Mesenchymal stem cell (in vitro differentiated cells and primary cell): ENCODE measurements around the gene C1orf198.

Experiments used
- DNase-seq: peaks from one replicate; pipeline ENCODE4 v3.0.0-alpha.2; 2013
- H2AFZ ChIP-seq: one replicate; pipeline ENCODE4 v1.6.1; 2013; ENCODE audit warnings: low read depth, mild to moderate bottlenecking, control low read depth, inconsistent platforms, low read length, moderate library complexity
- H2AK5ac ChIP-seq: 2 replicates; pipeline ENCODE4 v1.6.1; 2013; ENCODE audit warnings: low read length, moderate library complexity, mild to moderate bottlenecking, inconsistent platforms; ENCODE audit not compliant: severe bottlenecking
- H2BK120ac ChIP-seq: one replicate; pipeline ENCODE4 v1.6.1; 2013; ENCODE audit warnings: low read depth, mild to moderate bottlenecking, inconsistent platforms, low read length, moderate library complexity
- H2BK12ac ChIP-seq, 2 experiments: one replicate each; pipeline ENCODE4 v1.6.1; 2013; ENCODE audit warnings: inconsistent platforms in 2 of 2, low read length in 2 of 2, mild to moderate bottlenecking in 2 of 2, moderate library complexity in 2 of 2, control low read depth in 1 of 2
- H2BK15ac ChIP-seq: one replicate; pipeline ENCODE4 v1.6.1; 2013; ENCODE audit warnings: mild to moderate bottlenecking, low read depth, inconsistent platforms; ENCODE audit not compliant: poor library complexity, severe bottlenecking
- H2BK5ac ChIP-seq: 2 replicates; pipeline ENCODE4 v1.6.1; 2013; ENCODE audit warnings: low read depth, mild to moderate bottlenecking, low read length, control low read depth, inconsistent platforms; ENCODE audit not compliant: poor library complexity, severe bottlenecking
- H3K14ac ChIP-seq, 2 experiments: one replicate each; pipeline ENCODE4 v1.6.1; 2013; ENCODE audit warnings: inconsistent platforms in 2 of 2, low read length in 2 of 2, control low read depth in 1 of 2, mild to moderate bottlenecking in 1 of 2, moderate library complexity in 1 of 2
- H3K18ac ChIP-seq, 2 experiments: one replicate each; pipeline ENCODE4 v1.6.1; 2013; ENCODE audit warnings: inconsistent platforms in 2 of 2, low read length in 2 of 2, control low read depth in 1 of 2, low read depth in 1 of 2, mild to moderate bottlenecking in 1 of 2
- H3K23ac ChIP-seq, 2 experiments: one replicate each; pipeline ENCODE4 v1.6.1; 2013; ENCODE audit warnings: inconsistent platforms in 2 of 2, low read length in 2 of 2, mild to moderate bottlenecking in 2 of 2, moderate library complexity in 2 of 2, control low read depth in 1 of 2
- H3K27ac ChIP-seq: 2 replicates; pipeline ENCODE4 v1.5.1; 2013; ENCODE audit warnings: mild to moderate bottlenecking, moderate library complexity, low read length, control low read depth, inconsistent platforms; ENCODE audit not compliant: poor library complexity, severe bottlenecking
- H3K27me3 ChIP-seq, 2 experiments: 2 replicates each; pipeline versions ENCODE4 v1.6.1 to v1.7.0; 2013; ENCODE audit warnings: low read length in 2 of 2, mild to moderate bottlenecking in 2 of 2, moderate library complexity in 2 of 2, control low read depth in 1 of 2, inconsistent platforms in 1 of 2; ENCODE audit not compliant: control insufficient read depth in 1 of 2, insufficient read depth in 1 of 2
- H3K36me3 ChIP-seq, 2 experiments: 2 replicates each; pipeline versions ENCODE4 v1.6.1 to v1.7.0; 2013; ENCODE audit warnings: low read length in 2 of 2, control low read depth in 1 of 2, inconsistent platforms in 1 of 2, low read depth in 1 of 2, mild to moderate bottlenecking in 1 of 2; ENCODE audit not compliant: insufficient read depth in 2 of 2, control insufficient read depth in 1 of 2
- H3K4ac ChIP-seq, 2 experiments: one replicate each; pipeline ENCODE4 v1.6.1; 2013; ENCODE audit warnings: inconsistent platforms in 2 of 2, low read length in 2 of 2, mild to moderate bottlenecking in 2 of 2, moderate library complexity in 2 of 2, control low read depth in 1 of 2, low read depth in 1 of 2
- H3K4me1 ChIP-seq: 2 replicates; pipeline ENCODE4 v1.6.1; 2013; ENCODE audit warnings: low read depth, low read length, control low read depth; ENCODE audit not compliant: control insufficient read depth, insufficient read depth
- H3K4me2 ChIP-seq: 2 replicates; pipeline ENCODE4 v1.6.1; 2013; ENCODE audit warnings: low read length, mild to moderate bottlenecking, inconsistent platforms; ENCODE audit not compliant: poor library complexity, severe bottlenecking
- H3K4me3 ChIP-seq, 2 experiments: 2 replicates each; pipeline versions ENCODE4 v1.5.1 to v1.7.0; 2013; ENCODE audit warnings: low read length in 2 of 2, mild to moderate bottlenecking in 2 of 2, control low read depth in 1 of 2, low read depth in 1 of 2; ENCODE audit not compliant: insufficient read depth in 1 of 2
- H3K79me1 ChIP-seq: replicated peaks from 2 replicates; pipeline ENCODE4 v1.6.1; 2013; ENCODE audit warnings: mild to moderate bottlenecking, control low read depth, low read length, inconsistent platforms; ENCODE audit not compliant: poor library complexity, severe bottlenecking
- H3K9ac ChIP-seq: 2 replicates; pipeline ENCODE4 v1.7.0; 2013; ENCODE audit warnings: mild to moderate bottlenecking, low read length, moderate library complexity
- H3K9me3 ChIP-seq: 2 replicates; pipeline ENCODE4 v1.7.0; 2013; ENCODE audit warnings: mild to moderate bottlenecking, low read length; ENCODE audit not compliant: control insufficient read depth
- H4K8ac ChIP-seq: one replicate; pipeline ENCODE4 v1.6.1; 2013; ENCODE audit warnings: inconsistent platforms, mild to moderate bottlenecking, low read length, moderate library complexity
- H4K91ac ChIP-seq: one replicate; pipeline ENCODE4 v1.6.1; 2013; ENCODE audit warnings: mild to moderate bottlenecking, low read length, inconsistent platforms
- WGBS: methylation state at CpG from one replicate; pipeline ENCODE4 v1.1.7; 2013; ENCODE audit warnings: mixed read lengths; 5-methylcytosine and 5-hydroxymethylcytosine counted together

Gene C1orf198

GRCh38 chr1:230915078-230915477 is 46.8 kb upstream of the C1orf198 start:
- no peak overlapping the region for H3K14ac ChIP-seq
- no peak overlapping the region for H3K4me3 ChIP-seq
- no peak overlapping the region for H4K91ac ChIP-seq

GRCh38 chr1:230913496-230913895 is 45.2 kb upstream of the C1orf198 start:
- Histone ChIP-seq H3K79me1 (no peaks in the 10 kb centered on the region), H3K9ac (no peak overlapping the region), H3K27ac (no peak overlapping the region), H4K8ac (no peak overlapping the region), H2BK15ac (no peak overlapping the region), H3K9me3 (no peaks in the 10 kb centered on the region), H2AK5ac (no peak overlapping the region), H3K4ac (no peak overlapping the region), H3K4me3 (no peak overlapping the region), H3K23ac (no peak overlapping the region), H3K18ac (no peak overlapping the region), H4K91ac (no peak overlapping the region), H2BK5ac (no peak overlapping the region), H2BK120ac (no peak overlapping the region), H2AFZ (no peak overlapping the region), H3K4me2 (no peak overlapping the region), H3K36me3 (peaks cover 14 to 37% of the 10 kb centered on the region in 2 experiments), H3K14ac (no peak overlapping the region), H3K27me3 (no peaks in the 10 kb centered on the region), H3K4me1 (peaks cover 2% of the 10 kb centered on the region), H2BK12ac (peak overlapping the region in 1 of 2 experiments; percentile 21)
- no peak for DNase-seq
- WGBS: 98% methylated on average over 2 of the region's 2 CpGs

More at GRCh38 chr1:230915078-230915477, 46.8 kb upstream of the C1orf198 start:
- no peak overlapping the region for H2AK5ac ChIP-seq
- H3K18ac ChIP-seq: no peak overlapping the region
- no peaks in the 10 kb centered on the region for H3K27me3 ChIP-seq
- no peak overlapping the region for H4K8ac ChIP-seq
- H3K9ac ChIP-seq: no peak overlapping the region
- no peaks in the 10 kb centered on the region for H3K9me3 ChIP-seq
- no peak overlapping the region for H3K4ac ChIP-seq
- H3K27ac ChIP-seq: no peak overlapping the region
- no peak overlapping the region for H3K23ac ChIP-seq
- no peak overlapping the region for H2BK12ac ChIP-seq
- peaks cover 10 to 42% of the 10 kb centered on the region in 2 experiments for H3K36me3 ChIP-seq
- peaks cover 2% of the 10 kb centered on the region for H3K4me1 ChIP-seq
- no peak overlapping the region for H2BK120ac ChIP-seq
- no peak overlapping the region for H2BK15ac ChIP-seq
- no peak for DNase-seq
- no peak overlapping the region for H2BK5ac ChIP-seq
- H2AFZ ChIP-seq: no peak overlapping the region
- H3K79me1 ChIP-seq: no peaks in the 10 kb centered on the region
- H3K4me2 ChIP-seq: no peak overlapping the region

GRCh38 chr1:230910755-230911117 is 42.4 kb upstream of the C1orf198 start:
- Histone ChIP-seq H3K27ac (no peak overlapping the region), H2AK5ac (no peak overlapping the region), H3K79me1 (no peaks in the 10 kb centered on the region), H3K4ac (no peak overlapping the region), H3K36me3 (peaks cover 14 to 41% of the 10 kb centered on the region in 2 experiments), H3K18ac (no peak overlapping the region), H2BK120ac (no peak overlapping the region), H2BK12ac (no peak overlapping the region), H3K14ac (no peak overlapping the region), H3K4me3 (no peak overlapping the region), H4K91ac (no peak overlapping the region), H3K9me3 (no peaks in the 10 kb centered on the region), H3K23ac (no peak overlapping the region), H2AFZ (no peak overlapping the region), H3K4me1 (peaks cover 2% of the 10 kb centered on the region), H2BK15ac (no peak overlapping the region), H3K27me3 (no peaks in the 10 kb centered on the region), H3K4me2 (no peak overlapping the region), H2BK5ac (no peak overlapping the region), H3K9ac (no peak overlapping the region), H4K8ac (no peak overlapping the region)
- no peak for DNase-seq

GRCh38 chr1:230909974-230910754 is 41.8 kb upstream of the C1orf198 start:
- no peak overlapping the region for H3K18ac ChIP-seq
- H3K4me3 ChIP-seq: no peak overlapping the region
- no peaks in the 10 kb centered on the region for H3K79me1 ChIP-seq
- 94% methylated on average over 12 of the region's 13 CpGs for whole genome bisulfite sequencing
- H3K4ac ChIP-seq: no peak overlapping the region
- H2BK5ac ChIP-seq: no peak overlapping the region
- H3K4me2 ChIP-seq: no peak overlapping the region
- H3K27me3 ChIP-seq: no peaks in the 10 kb centered on the region
- no peak overlapping the region for H4K8ac ChIP-seq
- H3K27ac ChIP-seq: no peak overlapping the region
- H2AK5ac ChIP-seq: no peak overlapping the region
- H2BK120ac ChIP-seq: no peak overlapping the region
- peaks cover 1% of the 10 kb centered on the region for H3K4me1 ChIP-seq
- H3K36me3 ChIP-seq: peaks cover 14 to 40% of the 10 kb centered on the region in 2 experiments
- no peaks in the 10 kb centered on the region for H3K9me3 ChIP-seq
- H3K23ac ChIP-seq: no peak overlapping the region
- H4K91ac ChIP-seq: no peak overlapping the region
- H2BK12ac ChIP-seq: no peak overlapping the region
- no peak for DNase-seq
- H2BK15ac ChIP-seq: no peak overlapping the region
- H2AFZ ChIP-seq: no peak overlapping the region
- H3K9ac ChIP-seq: no peak overlapping the region
- H3K14ac ChIP-seq: no peak overlapping the region
